GM19035 (cell line): ENCODE measurements around the gene CCDC134.

Source experiments
- ATAC-seq: cut with Tn5 transposase; IDR thresholded peaks from one replicate; pipeline ENCODE4 v1.9.1; 2021; ENCODE audit not compliant: unreplicated experiment

CCDC134 gene

GRCh38 chr22:41782751-41783150 is 17.7 kb upstream of the CCDC134 start:
- ATAC-seq: no peak

DNA sequence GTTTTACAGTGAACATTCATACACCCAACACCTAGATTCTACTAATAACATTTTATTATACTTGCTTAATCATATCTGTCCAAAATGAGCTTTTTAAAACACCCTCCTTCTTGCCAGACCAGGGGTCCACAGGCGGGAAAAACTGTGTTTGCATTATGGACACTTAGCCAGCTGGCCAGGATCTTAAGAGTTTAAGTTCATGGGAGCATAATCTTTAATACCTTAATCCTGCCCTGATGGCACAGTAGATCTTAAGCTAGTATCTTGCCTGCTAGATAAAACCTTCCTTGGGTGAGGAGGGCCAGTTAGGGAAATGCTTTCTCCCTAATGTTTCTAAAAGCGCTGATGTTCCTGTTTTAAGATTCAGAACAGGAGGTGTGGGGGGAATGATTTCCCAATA is 13.1 kb upstream of the CCDC134 start:
- no peak for ATAC-seq

GRCh38 chr22:41793871-41794270 is 6.6 kb upstream of the CCDC134 start:
- ATAC-seq: no peak

- no peak for ATAC-seq
Measured at GRCh38 chr22:41798736-41799135, 1.7 kb upstream of the CCDC134 start.

- ATAC-seq: peak; percentile 34
Measured at GRCh38 chr22:41799486-41800347, 762 bp upstream of the CCDC134 start.

DNA sequence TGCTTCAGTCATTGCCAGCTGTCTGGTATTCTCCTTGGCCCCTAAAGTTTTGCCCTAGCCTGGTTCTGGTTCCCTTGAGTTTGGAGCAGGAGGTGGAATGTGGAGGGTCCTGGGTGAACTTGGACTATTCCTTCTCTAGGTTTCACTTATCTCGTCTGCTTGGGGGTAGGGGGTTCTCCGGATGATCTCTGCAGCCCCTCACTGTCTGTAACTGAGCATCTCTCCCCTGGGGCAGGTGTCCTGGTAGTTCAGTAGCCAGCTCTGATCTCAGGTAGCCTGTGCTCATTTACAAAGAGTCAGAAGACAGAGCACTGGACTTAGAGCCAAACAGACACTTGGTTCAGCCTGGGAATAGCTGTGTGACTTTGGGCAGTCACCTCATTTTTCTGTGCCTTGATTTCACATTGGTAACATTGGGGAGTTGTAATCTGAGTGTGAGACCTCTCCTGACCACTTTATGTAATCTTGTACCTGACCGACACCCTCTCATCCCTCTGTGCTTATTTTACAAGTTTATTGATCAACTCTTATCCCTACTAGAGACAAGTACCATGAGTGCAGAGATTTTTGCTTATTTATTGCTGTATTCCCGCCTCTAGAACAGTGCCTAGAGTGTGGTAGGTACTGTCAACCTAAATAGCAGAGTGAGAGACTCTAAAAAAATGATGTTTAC is 804 bp downstream of the CCDC134 start:
- no peak for ATAC-seq

DNA sequence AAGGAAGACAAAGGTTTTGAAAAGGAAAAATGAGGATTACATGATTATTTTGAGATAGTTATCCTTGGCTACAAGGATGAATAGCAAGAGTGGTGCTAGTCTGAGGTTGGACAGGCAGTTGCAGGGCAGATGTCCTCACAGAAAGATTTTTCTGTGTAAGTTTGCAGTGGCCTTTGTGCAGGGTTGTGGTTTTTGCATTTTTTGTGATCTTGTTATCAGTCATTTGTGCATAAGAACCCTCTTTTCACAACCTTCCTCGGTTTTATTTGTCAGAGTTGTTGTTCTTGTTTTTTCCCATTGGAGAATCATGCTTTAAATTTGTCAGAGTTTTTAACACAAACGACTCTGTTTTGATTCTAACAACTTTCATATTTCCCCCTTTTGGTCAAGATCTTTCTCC is 1.4 kb downstream of the CCDC134 start:
- ATAC-seq: no peak

DNA sequence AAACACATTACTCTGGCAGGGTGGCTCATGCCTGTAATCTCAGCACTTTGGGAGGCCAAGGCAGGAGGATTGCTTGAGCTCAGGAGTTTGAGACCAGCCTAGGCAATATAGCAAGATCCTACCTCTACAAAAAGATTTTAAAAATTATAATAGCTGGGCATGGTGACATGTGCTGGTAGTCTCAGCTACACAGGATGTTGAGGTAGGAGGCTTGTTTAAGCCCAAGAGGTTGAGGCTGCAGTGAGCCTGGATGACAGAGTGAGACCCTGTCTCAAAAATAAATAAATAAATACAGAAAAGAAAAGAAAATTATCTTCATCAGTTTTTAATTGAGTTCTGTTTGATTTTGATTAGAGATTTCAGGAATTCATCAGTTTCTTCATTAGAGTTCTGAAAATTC is 5.2 kb downstream of the CCDC134 start:
- ATAC-seq: no peak

- no peak for ATAC-seq
Measured at GRCh38 chr22:41808400-41808799, 7.9 kb downstream of the CCDC134 start.

- no peak for ATAC-seq
Measured at GRCh38 chr22:41810022-41810421, 9.5 kb downstream of the CCDC134 start.

GRCh38 chr22:41812805-41813545 is 12.5 kb downstream of the CCDC134 start:
- no peak for ATAC-seq

DNA sequence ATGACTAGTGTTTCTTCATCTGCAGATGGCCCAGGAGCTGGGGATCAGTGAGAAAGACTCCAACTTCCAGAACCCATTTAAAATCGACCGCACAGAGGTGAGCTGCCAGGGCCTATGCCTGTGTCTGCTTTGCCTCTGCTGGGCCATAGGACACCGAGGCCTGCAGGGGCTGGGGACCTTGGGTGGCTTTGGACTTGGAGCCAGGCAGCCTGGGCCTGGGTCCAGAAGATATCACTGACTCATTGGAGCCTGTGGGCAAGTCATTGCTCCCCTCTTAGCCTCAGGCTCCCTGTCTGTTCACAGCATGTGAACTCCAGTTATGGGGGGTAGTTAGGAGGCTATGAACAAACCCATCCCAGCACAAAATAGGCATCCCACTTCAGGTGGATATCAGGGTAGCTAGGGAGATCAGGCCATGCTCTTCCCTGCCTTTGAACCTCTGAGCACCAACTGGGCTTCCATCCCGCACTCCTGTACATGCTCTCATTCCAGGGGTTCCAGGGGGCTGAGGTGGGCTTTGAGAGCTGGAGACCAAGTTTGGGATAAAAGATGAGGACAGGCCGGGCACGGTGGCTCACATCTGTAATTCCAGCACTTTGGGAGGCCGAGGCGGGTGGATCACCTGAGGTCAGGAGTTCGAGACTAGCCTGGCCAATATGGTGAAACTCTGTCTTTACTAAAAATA is 13.4 kb downstream of the CCDC134 start:
- ATAC-seq: no peak

DNA sequence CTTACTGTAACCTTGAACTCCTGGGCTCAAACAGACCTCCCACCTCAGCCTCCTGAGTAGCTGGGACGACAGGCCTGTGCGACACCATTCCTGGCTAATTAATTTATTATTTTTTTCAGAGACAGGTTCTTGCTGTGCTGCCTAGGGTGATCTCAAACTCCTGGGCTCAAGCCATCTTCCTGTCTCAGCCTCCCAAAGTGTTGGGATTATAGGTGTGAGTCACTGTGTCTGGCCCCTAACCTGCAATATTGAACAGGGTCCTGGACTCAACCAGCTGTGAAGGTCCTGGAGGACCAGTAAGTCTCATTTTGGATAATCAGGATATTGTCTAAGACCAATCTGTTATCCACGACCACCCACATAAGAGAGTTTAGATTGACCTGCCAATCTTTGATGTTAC is 15.2 kb downstream of the CCDC134 start:
- ATAC-seq: no peak

DNA sequence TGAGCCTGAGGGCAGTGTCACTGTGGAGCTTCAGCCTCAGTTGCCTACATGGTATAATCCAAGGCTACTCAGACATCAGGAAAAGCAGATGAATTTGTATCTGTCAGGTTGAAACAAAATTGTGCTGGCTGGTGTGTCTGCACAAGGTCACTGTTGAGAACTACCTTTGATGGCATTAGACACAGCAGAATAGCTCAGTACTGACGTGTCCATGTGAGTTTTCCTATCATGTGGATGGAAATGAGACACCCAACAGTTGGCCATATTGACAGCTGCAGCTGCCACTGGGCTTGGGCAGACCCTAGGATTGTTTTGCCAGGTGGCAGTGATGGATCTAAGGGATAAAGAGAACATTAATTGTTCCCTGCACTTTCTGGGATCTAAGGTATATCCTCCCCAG is 15.8 kb downstream of the CCDC134 start:
- ATAC-seq: no peak

DNA sequence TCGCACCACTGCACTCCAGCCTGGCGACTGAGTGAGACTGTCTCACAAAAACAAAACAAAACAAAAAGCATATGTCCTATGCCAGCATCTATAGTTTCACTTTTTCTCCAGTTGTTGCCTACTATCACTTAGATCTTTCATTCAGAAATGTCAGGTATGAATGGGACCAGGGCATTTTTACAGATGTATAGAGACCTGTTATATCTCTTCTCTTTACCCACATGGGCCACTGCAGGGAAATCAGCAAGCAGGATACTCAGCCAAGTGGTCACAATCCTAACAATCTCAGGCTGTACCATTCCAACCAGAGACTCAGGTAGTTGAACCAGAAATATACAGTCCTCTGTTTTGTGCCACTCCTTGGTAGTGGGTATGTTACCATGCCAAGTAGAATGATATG is 16.4 kb downstream of the CCDC134 start:
- ATAC-seq: no peak

DNA sequence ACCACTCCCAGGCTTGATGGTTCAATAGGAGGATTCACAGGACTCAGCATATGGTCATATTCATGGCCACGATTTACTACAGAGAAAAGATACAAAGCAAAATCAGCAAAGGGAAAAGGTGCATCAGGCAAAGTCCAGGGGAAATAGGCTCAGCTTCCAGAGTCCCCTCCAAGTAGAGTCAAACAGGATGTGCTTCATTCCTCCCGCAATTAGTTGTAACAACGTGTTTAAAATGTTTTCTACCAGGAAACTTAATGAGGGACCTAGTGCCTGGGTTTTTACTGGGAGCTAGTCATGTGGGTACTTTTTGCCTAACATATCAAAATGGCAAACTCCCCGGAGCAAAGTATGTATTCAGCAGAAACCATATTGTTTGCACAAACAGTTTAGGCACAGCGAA is 17.5 kb downstream of the CCDC134 start:
- no peak for ATAC-seq

GRCh38 chr22:41818596-41818995 is 18.1 kb downstream of the CCDC134 start:
- no peak for ATAC-seq

- no peak for ATAC-seq
Measured at GRCh38 chr22:41819257-41819656, 18.8 kb downstream of the CCDC134 start.

- no peak for ATAC-seq
Measured at GRCh38 chr22:41820447-41820846, 20.0 kb downstream of the CCDC134 start.

- no peak for ATAC-seq
Measured at GRCh38 chr22:41821471-41822316, 21.2 kb downstream of the CCDC134 start.
